Endodermal cell (in vitro differentiated cells): Measurements from ENCODE around the gene CEP85. TPM values are rescaled to one million over a fixed set of nuclear protein-coding genes. Genes with fewer than 3 reads are reported as not detected.

Experiments used
- DNase-seq: peaks from one replicate; pipeline ENCODE4 v3.0.0-alpha.2; 2017
- H3K27ac ChIP-seq: 2 replicates; pipeline ENCODE4 v1.5.1; 2013; ENCODE audit warnings: mild to moderate bottlenecking, low read depth, low read length, moderate library complexity
- H3K27me3 ChIP-seq: 2 replicates; pipeline ENCODE4 v1.6.1; 2013; ENCODE audit warnings: mild to moderate bottlenecking, low read length, moderate library complexity; ENCODE audit not compliant: insufficient read depth, control insufficient read depth, poor library complexity, severe bottlenecking
- H3K36me3 ChIP-seq: 2 replicates; pipeline ENCODE4 v1.7.0; 2013; ENCODE audit warnings: mild to moderate bottlenecking, low read length, moderate library complexity; ENCODE audit not compliant: control insufficient read depth, insufficient read depth
- H3K4me1 ChIP-seq: one replicate; pipeline ENCODE4 v1.7.0; 2013; ENCODE audit warnings: low read length; ENCODE audit not compliant: control insufficient read depth, insufficient read depth
- H3K4me3 ChIP-seq: 2 replicates; pipeline ENCODE4 v1.5.1; 2013; ENCODE audit warnings: mild to moderate bottlenecking, low read length, moderate library complexity
- H3K9ac ChIP-seq: 2 replicates; pipeline ENCODE4 v1.6.1; 2013; ENCODE audit warnings: mild to moderate bottlenecking, low read length, moderate library complexity; ENCODE audit not compliant: poor library complexity, severe bottlenecking; ENCODE audit errors: extremely low read depth
- H3K9me3 ChIP-seq: 2 replicates; pipeline ENCODE4 v1.6.1; 2013; ENCODE audit warnings: mild to moderate bottlenecking, low read length, moderate library complexity; ENCODE audit not compliant: control insufficient read depth
- H3K27ac Mint-ChIP-seq: 2 replicates; pipeline ENCODE4 v1.8.0; 2020; ENCODE audit warnings: mixed read lengths
- H3K27me3 Mint-ChIP-seq: 2 replicates; pipeline ENCODE4 v1.8.0; 2021; ENCODE audit warnings: mild to moderate bottlenecking, mixed read lengths; ENCODE audit not compliant: insufficient read depth
- H3K36me3 Mint-ChIP-seq: 2 replicates; pipeline ENCODE4 v1.8.0; 2020; ENCODE audit warnings: low read depth, mixed read lengths
- H3K4me1 Mint-ChIP-seq: 2 replicates; pipeline ENCODE4 v1.8.0; 2020; ENCODE audit warnings: mixed read lengths
- H3K4me3 Mint-ChIP-seq: 2 replicates; pipeline ENCODE4 v1.8.0; 2020; ENCODE audit warnings: mild to moderate bottlenecking, moderate library complexity, mixed read lengths
- H3K9me3 Mint-ChIP-seq: 2 replicates; pipeline ENCODE4 v1.8.0; 2020; ENCODE audit warnings: mild to moderate bottlenecking, mixed read lengths
- whole genome bisulfite sequencing, 2 experiments: methylation state at CpG; one replicate each; pipeline versions ENCODE4 v1.1.5 to v1.1.7; 2013; ENCODE audit warnings: missing lambda C conversion rate in 2 of 2, mixed read lengths in 1 of 2; ENCODE audit not compliant: insufficient coverage in 1 of 2, insufficient read length in 1 of 2; 5-methylcytosine and 5-hydroxymethylcytosine counted together
- total RNA-seq, 2 donors: library from RNA; stranded (reverse); fragmentation: NEBNext Ultra II Directional in 1 of 2; extraction: Animal tissue kit (Norgen Biotek cat#: 25700) in 1 of 2; gene quantifications; 2 replicates in 1 of 2; 3 replicates in 1 of 2; pipeline ENCODE4 v1.2.1, GENCODE V29; 2021
- TF ChIP-seq, protein P1 (sequence below): fragments of 200-600 bp; sonication (generic); conservative IDR thresholded peaks from 2 replicates; pipeline ENCODE4 v1.5.0; 2021; ENCODE audit warnings: antibody characterized with exemption, mild to moderate bottlenecking

The CEP85 gene
- total RNA-seq, 2 donors from 2014 or later: 25.6 to 43.6 TPM

DNA sequence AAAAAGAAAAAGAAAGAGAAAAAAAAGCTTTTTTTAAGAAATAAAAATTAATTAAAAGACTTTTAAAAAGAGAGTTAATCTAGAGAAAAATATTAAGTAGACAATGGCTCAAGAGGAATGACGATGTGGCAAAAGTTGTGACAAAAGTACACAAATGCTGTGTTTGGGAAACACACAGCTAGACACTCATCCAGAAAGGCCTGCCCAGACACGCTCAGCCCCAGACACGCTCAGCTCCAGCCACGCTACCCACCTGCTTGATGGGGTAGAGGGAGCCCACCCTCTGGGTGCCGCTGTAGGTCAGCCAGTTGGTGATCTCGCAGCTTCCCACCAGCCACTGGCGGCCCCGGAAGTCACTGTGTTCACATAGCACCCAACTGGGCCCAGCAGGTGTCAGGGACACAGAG lies 94.0 kb downstream of the CEP85 start:
- TF ChIP-seq, protein P1, sequence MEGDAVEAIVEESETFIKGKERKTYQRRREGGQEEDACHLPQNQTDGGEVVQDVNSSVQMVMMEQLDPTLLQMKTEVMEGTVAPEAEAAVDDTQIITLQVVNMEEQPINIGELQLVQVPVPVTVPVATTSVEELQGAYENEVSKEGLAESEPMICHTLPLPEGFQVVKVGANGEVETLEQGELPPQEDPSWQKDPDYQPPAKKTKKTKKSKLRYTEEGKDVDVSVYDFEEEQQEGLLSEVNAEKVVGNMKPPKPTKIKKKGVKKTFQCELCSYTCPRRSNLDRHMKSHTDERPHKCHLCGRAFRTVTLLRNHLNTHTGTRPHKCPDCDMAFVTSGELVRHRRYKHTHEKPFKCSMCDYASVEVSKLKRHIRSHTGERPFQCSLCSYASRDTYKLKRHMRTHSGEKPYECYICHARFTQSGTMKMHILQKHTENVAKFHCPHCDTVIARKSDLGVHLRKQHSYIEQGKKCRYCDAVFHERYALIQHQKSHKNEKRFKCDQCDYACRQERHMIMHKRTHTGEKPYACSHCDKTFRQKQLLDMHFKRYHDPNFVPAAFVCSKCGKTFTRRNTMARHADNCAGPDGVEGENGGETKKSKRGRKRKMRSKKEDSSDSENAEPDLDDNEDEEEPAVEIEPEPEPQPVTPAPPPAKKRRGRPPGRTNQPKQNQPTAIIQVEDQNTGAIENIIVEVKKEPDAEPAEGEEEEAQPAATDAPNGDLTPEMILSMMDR: no peak
- H3K27me3 Mint-ChIP-seq: no peaks in the 10 kb centered on the region
- no peak overlapping the region for H3K27ac Mint-ChIP-seq
- Histone ChIP-seq H3K9me3 (no peaks in the 10 kb centered on the region), H3K27ac (no peak overlapping the region), H3K27me3 (no peaks in the 10 kb centered on the region), H3K9ac (no peak overlapping the region), H3K36me3 (no peaks in the 10 kb centered on the region), H3K4me1 (no peaks in the 10 kb centered on the region), H3K4me3 (no peak overlapping the region)
- H3K9me3 Mint-ChIP-seq: no peaks in the 10 kb centered on the region
- WGBS, 2 experiments: 84 to 88% methylated on average over 7 to 8 of the region's 8 CpGs
- DNase-seq: no peak
- peaks cover 35% of the 10 kb centered on the region for H3K36me3 Mint-ChIP-seq
- H3K4me1 Mint-ChIP-seq: no peaks in the 10 kb centered on the region
- no peak overlapping the region for H3K4me3 Mint-ChIP-seq

Other genes starting within 250 kb of the CEP85 start
- 10 to 100 TPM; 11.6 to 13.3 TPM for gene PAFAH2, start 236.1 kb upstream of the CEP85 start, total RNA-seq
- gene EXTL1, start 212.4 kb upstream of the CEP85 start, total RNA-seq: 1 to 10 TPM; 3.3 to 3.7 TPM
- not detected for gene SLC30A2, start 188.1 kb upstream of the CEP85 start, total RNA-seq
- gene TRIM63, start 166.6 kb upstream of the CEP85 start, total RNA-seq: not detected
- gene PDIK1L, start 122.4 kb upstream of the CEP85 start, total RNA-seq: 1 to 10 TPM; 7.1 to 7.3 TPM
- 1 to 10 TPM in 1 of 2 donors, under 1 TPM in 1; 0.38 to 1.1 TPM for gene FAM110D, start 75.1 kb upstream of the CEP85 start, total RNA-seq
- gene C1orf232, start 65.2 kb upstream of the CEP85 start, total RNA-seq: not detected
- gene ZNF593, start 64.3 kb upstream of the CEP85 start, total RNA-seq: 10 to 100 TPM; 31.4 to 33.7 TPM
- not detected for gene ZNF593OS, start 62.4 kb upstream of the CEP85 start, total RNA-seq
- gene CNKSR1, start 56.7 kb upstream of the CEP85 start, total RNA-seq: 10 to 100 TPM; 35.8 to 44.1 TPM
- under 1 TPM; 0.20 to 0.35 TPM for gene CATSPER4, start 43.6 kb upstream of the CEP85 start, total RNA-seq
- gene SH3BGRL3, start 45.9 kb downstream of the CEP85 start, total RNA-seq: 100 to 1,000 TPM; 119 to 132 TPM
- gene UBXN11, start 72.4 kb downstream of the CEP85 start, total RNA-seq: 10 to 100 TPM; 24.3 to 30.3 TPM
- 1 to 10 TPM; 3.7 to 4.4 TPM for gene CD52, start 83.8 kb downstream of the CEP85 start, total RNA-seq
- 10 to 100 TPM in 1 of 2 donors, 1 to 10 TPM in 1; 9.0 to 15.1 TPM for gene CRYBG2, start 119.9 kb downstream of the CEP85 start, total RNA-seq
- not detected for gene ZNF683, start 138.6 kb downstream of the CEP85 start, total RNA-seq
- gene LIN28A, start 176.6 kb downstream of the CEP85 start, total RNA-seq: 1,000 to 10,000 TPM in 1 of 2 donors, 100 to 1,000 TPM in 1; 867 to 1,041 TPM
- gene DHDDS, start 198.1 kb downstream of the CEP85 start, total RNA-seq: 10 to 100 TPM; 51.1 to 55.1 TPM
- gene HMGN2, start 238.2 kb downstream of the CEP85 start, total RNA-seq: 100 to 1,000 TPM; 671 to 773 TPM